IPS DF 19.7 (cell line): ENCODE data around the gene MCF2L2.

ENCODE experiments used
- DNase-seq: peaks from one replicate; pipeline ENCODE4 v3.0.0-alpha.2; 2013; ENCODE audit warnings: low read depth, low spot score

MCF2L2 gene

DNA sequence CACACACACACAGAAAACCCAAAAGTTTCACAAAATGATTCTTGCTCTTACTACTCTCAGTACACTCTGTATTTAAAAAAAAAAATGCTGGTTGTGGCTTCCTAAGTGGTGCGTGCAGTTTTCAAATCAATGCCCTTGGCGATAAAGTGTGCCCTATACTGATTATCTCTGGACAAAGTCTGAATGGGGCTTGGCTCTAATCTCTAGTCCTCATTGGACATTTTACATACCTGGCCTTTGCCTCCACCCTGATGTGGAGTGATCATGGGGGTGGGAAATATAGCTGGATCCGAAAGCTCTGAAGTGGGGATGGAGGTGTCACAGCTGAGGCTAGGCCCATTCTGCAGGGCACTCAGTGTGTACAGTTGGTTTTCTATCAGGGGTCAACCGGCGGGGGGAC lies 161.3 kb downstream of the MCF2L2 start:
- DNase-seq: no peak

DNA sequence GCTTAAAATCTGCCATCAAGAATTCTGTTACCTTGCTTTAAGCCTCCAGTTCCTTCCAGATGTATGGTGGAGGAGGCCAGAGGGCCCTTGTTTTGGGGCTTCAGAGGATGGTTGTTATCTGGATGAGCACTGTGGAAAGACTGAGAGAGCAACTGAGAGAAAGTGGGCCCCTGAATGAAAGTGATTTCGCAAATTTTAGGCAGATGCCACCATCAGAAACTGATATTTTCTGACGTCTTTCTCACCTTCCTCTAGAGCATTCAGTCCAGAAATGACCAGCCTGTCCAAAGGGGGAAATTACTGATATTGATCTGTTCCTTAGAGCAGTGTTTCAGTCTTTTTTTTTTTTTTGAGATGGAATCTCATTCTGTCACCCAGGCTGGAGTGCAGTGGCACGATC lies 162.0 kb downstream of the MCF2L2 start:
- no peak for DNase-seq

DNA sequence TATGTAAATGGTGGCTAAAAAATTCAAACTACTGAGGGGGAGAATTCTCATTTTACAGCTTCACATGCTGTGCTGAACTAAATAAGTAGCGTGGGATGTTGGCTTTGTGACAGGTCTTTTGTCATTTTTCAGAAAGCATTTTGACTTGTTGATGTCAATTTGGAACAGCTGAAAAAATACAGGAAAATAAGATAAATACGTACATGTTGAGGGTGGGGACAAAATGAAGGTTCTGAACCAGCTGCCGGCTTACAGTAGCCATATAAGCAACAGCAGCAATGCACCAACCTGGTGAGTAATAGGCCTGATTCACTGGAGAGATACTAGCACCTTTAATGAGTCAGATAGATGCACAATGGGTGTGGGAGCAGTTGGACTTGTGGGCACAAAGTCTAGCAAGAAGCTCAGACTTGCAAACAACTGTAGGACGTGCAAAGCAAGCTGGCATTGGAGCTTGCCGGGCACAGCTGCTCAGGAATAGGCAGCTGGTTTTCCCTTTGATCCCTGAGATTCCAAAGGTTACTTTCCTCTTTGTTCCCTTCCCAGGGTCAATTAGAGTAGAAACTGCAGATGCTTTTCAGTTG lies 162.5 kb downstream of the MCF2L2 start:
- no peak for DNase-seq

DNA sequence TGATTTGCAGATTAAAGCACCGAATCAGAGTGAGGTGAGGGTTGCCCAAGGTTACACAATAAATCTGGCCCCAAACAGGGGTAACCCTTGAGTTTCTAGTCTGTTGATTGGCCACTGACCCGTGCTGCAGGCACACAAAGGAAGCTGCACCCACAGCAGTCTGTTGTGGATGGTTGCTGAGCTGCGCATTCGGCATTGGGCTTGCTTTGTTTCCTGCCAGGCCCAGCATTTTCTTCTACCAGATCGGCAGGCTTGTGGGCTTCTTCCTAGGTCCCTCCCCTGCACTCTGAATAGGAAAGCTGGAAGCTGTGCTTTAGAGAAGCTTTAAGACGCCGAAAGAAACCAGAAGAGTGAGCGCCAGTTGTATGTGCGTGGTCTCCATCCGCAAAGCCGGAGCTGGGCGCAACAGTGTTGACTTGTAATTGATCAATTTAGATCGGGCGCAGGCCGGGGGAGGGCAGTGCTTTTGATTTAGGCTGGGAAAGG lies 163.2 kb downstream of the MCF2L2 start:
- DNase-seq: no peak

DNA sequence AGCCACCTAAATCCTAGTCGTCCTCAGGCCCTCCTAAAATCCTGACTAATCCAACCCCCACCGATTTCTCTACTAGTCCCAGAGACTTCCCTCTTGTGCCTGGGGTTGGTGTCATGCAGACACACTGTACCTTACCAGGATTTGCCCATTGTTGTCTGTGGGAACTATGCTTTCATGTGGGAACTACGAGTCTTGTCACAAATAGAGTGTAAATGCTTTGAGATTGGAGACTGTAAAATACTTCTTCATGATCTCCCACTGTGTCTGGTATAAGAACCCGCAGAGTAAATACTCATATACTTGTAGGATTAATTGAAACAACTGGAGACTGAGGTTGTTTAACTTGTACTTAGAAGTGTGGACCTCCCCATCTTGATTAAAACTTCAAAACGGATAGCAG lies 164.2 kb downstream of the MCF2L2 start:
- DNase-seq: no peak

DNA sequence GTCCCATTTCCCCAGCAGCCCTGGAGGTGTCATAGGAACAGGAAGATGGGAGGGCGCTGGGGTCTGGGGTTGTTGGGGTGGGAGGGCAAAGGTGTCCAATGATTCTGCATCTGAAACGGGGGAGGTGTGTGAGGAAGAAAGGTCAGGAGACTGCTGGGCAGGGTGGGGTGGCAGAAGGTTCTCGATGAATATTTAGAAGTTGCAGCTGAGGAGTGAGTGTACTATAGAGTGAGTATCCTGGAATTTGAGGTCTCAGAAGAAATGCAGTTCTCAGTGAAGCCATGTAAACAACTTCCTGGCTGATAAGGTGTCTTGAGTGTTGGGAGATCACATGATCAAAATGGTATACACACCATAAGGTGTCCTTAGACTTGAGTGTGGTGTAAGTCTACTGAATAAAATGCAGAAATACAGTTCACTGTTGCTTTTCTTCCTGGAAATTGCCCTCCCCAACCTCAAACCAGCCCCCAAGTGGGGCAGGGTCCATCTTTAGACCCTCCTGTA lies 165.5 kb downstream of the MCF2L2 start:
- DNase-seq: no peak

DNA sequence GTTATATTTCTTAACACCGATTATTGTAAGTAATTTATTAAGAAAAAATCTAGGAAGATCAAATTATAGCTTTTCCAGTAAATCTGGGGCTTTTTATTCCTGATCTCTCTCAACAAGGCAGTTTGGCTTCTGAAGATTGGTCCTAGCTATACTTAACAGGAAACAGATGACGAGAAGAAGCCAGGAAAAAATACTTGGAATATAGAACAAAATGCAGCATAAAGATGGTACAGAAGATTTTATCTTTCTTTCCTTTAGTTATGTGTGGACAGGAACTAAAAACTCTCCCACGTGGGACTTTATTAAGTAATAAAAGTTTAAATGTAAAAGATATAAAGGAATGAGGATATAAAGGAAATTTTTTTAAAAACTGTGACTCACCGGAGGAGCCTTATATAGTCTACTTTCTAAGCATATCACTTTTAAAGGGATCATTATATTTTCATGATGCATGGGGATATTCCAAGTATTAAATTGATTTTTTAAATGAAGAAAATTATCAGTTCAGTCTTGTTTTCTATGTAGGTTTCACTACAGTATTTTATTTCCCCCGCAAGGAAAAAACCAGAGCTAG lies 167.2 kb downstream of the MCF2L2 start:
- DNase-seq: no peak

DNA sequence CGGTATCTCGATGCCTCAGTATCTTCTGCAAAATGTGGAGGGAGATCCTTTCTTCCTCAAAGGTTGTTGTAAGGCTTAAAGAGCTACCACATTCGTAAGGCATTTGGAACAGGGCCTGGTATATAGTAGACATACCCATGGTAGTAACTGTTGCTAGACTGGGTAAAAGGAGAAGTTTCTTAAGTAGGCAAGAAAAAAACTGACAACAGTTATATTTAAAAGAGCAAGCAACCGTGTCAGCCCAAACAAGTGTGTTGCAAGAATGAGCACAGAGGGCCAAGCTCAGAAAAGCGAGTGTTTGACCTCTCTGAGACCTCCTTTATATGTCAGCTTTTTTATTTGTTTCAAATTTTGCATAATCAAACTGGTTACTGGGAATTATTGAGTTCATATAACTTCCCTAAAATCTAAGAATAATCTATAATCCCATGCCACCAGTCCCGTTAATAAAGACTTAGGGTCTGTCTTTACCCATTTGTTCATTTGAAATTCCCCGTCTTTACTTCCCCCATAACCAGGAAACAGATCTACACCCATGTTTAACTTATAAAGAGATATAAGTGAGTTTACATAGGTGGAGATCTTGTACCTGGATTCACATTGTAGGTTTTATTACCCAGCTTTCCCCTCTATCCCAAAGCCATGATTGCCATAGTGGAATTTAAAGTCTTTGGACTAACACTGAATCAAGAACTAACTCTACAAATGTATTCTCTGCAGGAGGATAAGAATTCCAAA lies 168.1 kb downstream of the MCF2L2 start:
- no peak for DNase-seq

DNA sequence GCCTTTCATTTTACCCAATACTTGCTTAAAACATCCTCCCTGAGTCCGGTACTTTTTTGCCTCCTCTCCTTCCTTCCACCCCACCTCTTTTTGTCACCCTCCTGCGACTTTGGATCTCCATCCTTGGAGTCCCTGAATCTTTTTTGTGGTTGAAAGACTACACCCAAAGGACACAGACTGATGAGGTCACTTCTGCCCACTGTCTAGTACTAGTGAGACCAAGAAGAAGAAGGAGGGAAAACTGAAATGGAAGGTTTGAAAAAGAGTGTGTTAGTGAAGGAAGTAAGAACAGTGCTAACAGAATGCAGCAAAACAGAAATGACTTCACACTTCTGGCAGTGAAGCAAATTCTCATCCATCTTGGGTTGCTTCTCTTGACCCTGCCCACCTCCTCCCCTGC lies 168.8 kb downstream of the MCF2L2 start:
- DNase-seq: no peak

DNA sequence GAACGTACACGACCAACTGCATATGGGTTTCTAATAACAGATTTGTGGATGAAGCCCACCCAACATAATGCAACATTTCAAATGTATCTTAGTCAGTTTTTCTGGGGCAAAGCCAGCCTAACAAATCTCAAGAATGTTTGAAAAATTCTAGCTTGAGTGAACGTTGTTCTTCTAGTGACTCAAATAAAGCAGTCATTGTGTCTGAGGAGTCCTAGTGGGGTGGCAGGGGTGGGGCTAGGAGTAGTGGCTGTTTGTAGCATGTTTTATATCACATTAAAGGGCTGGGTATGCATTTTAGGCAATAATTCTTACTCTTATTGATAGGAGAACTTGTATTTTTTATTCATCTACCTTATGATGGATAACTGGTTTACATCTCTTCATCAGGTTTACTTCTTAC lies 169.3 kb downstream of the MCF2L2 start:
- no peak for DNase-seq

DNA sequence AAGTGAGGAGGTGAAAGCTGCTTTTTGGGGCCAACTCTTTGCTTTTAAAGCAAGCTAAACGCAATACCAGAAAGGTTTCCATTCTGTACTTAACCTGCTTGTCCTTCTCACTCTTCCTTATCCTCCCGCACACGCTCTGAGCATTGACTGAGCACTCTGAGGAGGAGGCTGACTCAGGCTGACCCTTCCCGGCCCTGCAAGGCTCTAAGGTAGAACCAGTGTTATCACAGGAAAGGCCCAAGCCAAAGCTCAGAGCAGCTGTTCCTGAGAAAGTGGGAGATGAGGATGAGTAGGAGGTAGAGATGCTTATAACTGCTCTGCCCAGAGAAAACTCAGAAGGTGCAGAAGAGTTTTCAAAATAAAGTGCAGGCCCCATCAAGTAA lies 173.1 kb downstream of the MCF2L2 start:
- no peak for DNase-seq

DNA sequence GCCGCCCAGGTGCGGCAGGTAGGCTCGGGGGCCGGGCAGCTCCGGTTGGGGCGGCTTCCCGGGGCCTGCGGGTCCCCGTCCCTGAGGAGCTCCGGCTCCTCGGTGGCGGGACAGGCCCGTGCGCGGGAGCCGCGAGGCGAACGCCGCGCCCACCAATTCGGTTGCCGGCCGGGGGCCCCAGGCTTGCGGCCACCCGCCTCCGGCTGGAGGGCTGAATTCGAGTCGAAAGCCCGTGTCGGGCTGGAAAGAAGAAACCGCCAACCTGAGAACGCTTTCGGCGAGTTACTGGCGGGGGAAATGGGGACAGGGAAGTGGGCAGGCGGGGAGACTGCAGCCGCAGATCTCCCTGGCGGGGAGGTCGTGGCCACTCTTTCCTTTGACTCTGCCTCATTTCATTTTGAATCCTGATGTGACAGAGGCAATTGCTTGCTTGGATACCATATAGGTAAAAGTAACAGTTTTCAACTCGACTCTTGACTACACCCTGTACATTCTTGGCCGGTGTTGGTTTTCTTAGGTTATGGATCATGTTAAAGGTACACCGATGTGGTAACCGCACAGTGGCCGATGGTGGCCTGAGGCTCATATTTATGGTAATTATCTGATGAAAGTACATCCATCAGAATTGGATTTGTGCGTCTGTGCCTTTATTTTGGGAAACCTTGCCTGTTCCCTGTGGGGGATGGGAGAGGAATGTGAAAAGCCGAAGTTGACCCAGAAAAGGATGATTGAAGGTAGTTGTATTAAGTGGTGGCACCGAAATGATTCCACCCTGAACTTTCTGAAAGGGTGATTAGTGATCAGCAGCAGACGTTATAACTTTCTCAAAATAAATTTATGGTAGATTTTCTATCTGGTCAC lies 173.7 kb downstream of the MCF2L2 start:
- no peak for DNase-seq

DNA sequence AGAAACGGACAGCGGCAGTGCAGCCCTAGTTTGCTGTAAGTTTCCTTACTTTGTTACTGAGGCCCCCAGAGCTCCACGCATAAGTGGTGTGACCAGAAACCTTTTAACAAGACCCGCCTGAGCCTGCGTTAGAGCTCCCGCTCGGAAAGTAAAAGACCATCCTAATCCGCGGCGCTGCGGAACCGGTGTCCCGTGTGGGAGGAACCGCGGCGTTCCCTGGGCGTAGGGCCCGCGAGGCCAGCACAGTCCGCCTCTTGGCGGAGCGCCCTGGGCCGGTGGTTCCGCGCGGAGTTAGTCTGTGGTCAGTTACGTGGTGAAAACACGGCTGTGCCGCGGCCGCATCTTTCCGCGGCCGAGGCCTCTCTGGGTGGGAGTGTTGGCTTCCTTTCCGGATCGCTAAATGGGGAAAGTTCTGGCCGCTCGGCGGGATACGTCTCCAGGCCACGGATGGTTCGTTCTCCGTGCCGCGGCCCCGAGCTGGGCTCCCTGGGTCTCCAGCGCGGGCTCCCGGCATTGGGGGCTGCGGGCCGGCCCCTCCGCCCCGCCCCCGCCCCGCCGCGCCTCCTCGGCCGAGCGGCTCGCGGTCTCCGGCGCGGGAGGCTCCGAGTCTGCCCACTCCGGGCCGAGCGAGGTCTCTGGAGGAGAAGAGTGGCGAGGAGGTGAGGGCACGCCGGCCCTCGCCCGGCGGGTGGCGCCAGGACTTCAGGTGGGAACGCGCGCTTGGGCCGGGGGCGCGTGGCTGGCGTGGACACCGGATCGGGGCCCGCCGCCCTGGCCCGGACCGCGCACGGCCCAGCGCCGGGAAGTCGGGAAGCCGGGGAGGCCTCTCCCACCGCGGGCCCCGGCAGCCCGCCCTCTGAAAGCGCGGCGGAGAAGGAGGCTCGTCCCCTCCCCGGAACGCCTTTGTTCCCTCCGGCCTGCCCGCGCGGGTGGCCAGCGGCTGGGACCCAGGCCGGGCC lies 174.6 kb downstream of the MCF2L2 start:
- no peak for DNase-seq

DNA sequence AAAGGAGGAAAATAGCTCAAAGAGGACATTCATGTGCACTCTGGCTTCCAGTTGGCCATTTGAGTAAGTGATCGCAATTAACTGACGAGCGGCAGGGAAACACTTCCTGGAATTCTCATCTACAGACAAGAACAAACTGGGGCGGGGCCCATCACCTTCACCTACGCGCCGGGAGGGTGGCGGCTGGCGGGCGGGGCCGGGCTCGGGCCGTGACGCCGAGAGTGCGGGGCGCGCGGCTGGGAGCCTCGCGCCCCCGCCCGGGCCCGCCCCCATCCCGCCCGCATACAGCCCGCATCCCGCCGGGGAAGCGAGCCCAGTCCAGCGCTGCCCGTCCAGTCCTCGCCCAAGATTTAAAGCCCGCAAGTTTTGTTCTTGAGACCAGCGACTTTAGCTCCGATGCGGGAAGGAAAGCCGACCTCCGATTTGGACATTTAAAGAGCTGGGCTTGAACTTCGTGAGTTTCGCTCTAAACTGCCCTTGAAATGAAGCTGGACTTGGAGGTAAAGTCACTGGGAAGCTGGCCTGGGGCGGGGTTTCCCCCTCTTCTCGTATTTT lies 175.4 kb downstream of the MCF2L2 start, which contains the start of gene B3GNT5:
Gene B3GNT5 (plus strand): TSS at position 281 of the 555 bp plus-strand sequence. CDS start 16,546 bp downstream, outside the sequence.
- no peak for DNase-seq

DNA sequence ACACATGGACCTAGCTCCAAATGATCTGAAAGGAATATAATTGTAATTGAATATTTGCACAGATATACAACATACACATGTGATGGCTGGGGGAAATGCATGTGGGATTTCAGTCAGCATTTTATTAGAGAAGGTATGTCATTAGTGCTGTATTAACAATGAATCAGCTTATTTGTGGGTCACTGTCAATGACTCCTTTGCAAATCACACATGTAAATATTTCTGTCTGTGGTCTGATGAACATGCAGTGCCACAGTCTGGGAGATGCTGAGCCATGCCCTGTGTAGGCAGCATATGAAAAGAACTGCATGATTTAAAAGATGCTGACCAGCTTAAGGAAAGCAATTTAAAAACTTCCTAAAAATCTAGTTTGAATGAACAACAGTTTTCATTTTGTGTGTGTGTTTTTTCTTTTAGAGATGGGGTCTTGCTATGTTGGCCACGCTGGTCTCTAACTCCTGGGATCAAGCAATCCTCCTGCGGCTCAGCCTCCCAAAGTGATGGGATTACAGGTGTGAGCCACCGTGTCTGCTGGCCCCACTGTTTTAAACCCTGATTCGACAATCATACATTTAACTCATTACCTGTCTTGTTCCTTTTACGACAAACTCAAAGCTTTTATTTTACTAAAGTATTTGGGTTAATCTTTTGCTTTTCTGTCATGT lies 176.2 kb downstream of the MCF2L2 start:
- DNase-seq: no peak

DNA sequence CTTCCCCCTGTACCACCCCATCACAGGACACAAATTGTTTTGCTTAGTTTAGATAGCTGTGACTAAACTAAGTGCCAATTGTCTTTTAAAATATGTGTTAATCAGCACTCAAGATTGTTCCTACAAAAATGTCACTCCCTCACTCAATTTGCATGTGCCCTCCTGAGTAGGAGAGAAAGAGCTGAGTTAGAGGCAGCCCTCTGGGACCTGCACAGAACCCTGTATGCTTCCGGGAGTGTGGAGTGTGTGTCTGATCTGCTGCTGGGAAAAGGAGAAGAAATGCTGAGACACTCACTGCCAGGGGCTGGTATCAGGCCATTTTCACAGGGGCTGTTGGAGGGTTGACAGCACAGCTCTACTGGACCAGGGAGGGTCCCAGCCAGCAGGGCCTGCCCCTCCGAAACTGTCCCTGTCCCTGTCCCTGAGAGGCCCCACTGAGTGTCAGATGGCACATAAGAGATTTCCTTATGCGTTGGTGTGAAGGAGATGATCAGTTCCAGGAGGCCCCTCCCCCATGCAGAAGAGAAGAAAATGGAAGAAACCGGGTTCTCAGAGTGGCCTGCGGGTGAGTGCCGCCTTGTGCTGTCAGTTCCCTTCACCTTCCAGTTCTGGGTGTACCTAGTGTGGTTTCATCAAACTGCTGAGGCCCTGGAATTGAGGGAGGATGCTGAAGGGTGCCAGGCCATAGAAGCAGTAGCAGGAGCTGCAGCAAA lies 179.3 kb downstream of the MCF2L2 start:
- DNase-seq: no peak

DNA sequence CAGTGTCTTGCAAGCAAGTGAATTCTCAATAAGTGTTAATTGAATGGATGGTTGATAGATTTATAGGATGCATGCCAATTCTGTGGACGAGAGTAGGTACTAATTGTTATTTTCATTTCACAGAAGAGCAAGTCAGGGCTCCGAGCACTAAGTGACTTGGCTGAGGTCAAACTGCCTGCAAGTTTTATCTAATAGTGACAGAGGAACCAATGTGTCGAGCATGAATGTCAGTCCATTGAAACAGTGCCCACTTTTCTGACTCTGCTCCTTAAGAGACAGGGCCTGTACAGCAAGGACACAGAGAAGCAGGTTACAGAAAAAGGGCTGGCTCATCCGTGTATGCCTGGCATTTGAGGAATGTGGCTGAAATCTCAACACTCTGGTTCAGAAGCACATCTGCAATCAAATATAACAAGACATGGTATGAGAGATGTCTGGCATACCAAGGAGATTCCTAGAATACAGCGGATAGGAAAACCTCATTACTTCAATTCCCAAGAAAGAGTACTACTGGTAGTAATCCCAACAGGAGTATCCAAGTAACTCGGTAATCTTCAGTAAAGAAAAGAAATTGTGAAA lies 181.3 kb downstream of the MCF2L2 start:
- no peak for DNase-seq

DNA sequence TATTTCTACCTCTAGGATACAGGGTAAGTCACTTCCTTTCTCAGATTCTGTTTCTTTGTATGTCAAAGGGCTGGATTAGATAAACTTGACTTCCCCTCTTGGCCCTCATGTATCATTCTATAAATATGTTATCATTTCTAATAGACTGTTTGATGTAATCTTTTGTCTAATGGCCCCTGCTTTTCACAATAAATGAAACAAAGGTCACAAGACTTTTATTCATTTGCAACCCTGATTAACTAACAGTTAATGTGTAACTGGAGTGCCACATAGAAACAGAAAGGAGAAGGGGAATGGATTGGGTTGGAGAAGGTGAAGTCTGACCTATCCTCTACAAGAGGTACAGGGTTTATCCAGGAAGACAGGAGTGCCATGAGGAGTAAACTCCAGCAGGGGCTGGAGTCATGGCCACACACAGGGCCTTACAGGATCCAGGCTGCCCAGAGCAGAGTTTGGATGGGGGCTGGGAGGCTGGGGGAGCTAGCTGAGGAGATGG lies 183.4 kb downstream of the MCF2L2 start:
- DNase-seq: no peak

DNA sequence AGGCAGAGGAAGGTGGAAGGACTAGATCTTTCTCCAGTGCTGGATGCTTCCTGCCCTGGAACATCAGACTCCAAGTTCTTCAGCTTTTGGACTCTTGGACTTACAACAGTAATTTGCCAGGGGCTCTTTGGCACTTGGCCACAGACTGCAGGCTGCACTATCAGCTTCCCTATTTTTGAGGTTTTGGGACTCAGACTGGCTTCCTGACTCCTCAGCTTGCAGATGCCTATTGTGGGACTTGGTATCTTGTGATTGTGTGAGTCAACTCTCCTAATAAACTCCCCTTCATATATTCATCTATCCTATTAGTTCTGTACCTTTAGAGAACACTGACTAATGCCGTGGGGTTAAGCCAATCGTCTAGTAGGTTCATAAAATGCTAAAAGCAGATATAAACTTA lies 184.2 kb downstream of the MCF2L2 start:
- DNase-seq: no peak
